HCT116 (cell line): ENCODE results near the gene THRA.

Experiments used
- EZH2 ChIP-seq: fragments of 200-600 bp; sonication (generic); IDR thresholded peaks from 2 replicates; pipeline ENCODE4 v1.6.1; 2017; ENCODE audit warnings: antibody characterized with exemption, mixed run types
- FOSL1 ChIP-seq: IDR thresholded peaks from 2 replicates; pipeline ENCODE4 v1.6.1; 2012; ENCODE audit warnings: low read depth
- JUND ChIP-seq: IDR thresholded peaks from 2 replicates; pipeline ENCODE4 v1.6.1; 2012
- POLR2A ChIP-seq: IDR thresholded peaks from 2 replicates; pipeline ENCODE4 v1.7.0; 2011; ENCODE audit warnings: borderline replicate concordance; ENCODE audit not compliant: insufficient read depth, insufficient read length; ENCODE audit errors: extremely low read depth
- POLR2AphosphoS5 ChIP-seq: IDR thresholded peaks from 2 replicates; pipeline ENCODE4 v1.6.1; 2011; ENCODE audit warnings: mild to moderate bottlenecking, low read depth, low read length, moderate library complexity
- RAD21 ChIP-seq: IDR thresholded peaks from 2 replicates; pipeline ENCODE4 v1.6.1; 2012; ENCODE audit warnings: low read depth, mild to moderate bottlenecking
- SIN3A ChIP-seq: IDR thresholded peaks from 2 replicates; pipeline ENCODE4 v1.6.1; 2012; ENCODE audit warnings: low read depth
- SP1 ChIP-seq: IDR thresholded peaks from 2 replicates; pipeline ENCODE4 v1.6.1; 2012; ENCODE audit warnings: low read depth
- SRF ChIP-seq: IDR thresholded peaks from 2 replicates; pipeline ENCODE4 v1.6.1; 2012; ENCODE audit warnings: low read depth
- TCF7L2 ChIP-seq: IDR thresholded peaks from 2 replicates; pipeline ENCODE4 v1.7.0; 2011; ENCODE audit warnings: borderline replicate concordance, inconsistent platforms; ENCODE audit not compliant: insufficient read depth, insufficient read length; ENCODE audit errors: extremely low read depth
- YY1 ChIP-seq: IDR thresholded peaks from 2 replicates; pipeline ENCODE4 v1.6.1; 2011; ENCODE audit warnings: low read length, low read depth, moderate library complexity, mild to moderate bottlenecking; ENCODE audit not compliant: insufficient replicate concordance; ENCODE audit errors: extremely low read depth
- ZFX ChIP-seq: fragments of 450-650 bp; IDR thresholded peaks from 2 replicates; pipeline ENCODE4 v1.6.1; 2017
- TF ChIP-seq, protein P1 (sequence below), 3 experiments: fragments of 200-600 bp in 1 of 3; sonication (generic) in 1 of 3; IDR thresholded peaks in 2 of 3; conservative IDR thresholded peaks in 1 of 3; 2 replicates each; pipeline ENCODE4 v1.5.1; 2012 to 2017; ENCODE audit warnings: low read depth in 2 of 3, low read length in 2 of 3, antibody characterized with exemption in 1 of 3, borderline replicate concordance in 1 of 3, control low read depth in 1 of 3, mild to moderate bottlenecking in 1 of 3, mixed read lengths in 1 of 3, mixed run types in 1 of 3, moderate library complexity in 1 of 3; ENCODE audit not compliant: insufficient read depth in 1 of 3
- TF ChIP-seq, protein P2 (sequence below): IDR thresholded peaks from 2 replicates; pipeline ENCODE4 v1.6.1; 2011; ENCODE audit warnings: mild to moderate bottlenecking, low read length, moderate library complexity; ENCODE audit not compliant: insufficient replicate concordance; ENCODE audit errors: extremely low read depth

DNA sequence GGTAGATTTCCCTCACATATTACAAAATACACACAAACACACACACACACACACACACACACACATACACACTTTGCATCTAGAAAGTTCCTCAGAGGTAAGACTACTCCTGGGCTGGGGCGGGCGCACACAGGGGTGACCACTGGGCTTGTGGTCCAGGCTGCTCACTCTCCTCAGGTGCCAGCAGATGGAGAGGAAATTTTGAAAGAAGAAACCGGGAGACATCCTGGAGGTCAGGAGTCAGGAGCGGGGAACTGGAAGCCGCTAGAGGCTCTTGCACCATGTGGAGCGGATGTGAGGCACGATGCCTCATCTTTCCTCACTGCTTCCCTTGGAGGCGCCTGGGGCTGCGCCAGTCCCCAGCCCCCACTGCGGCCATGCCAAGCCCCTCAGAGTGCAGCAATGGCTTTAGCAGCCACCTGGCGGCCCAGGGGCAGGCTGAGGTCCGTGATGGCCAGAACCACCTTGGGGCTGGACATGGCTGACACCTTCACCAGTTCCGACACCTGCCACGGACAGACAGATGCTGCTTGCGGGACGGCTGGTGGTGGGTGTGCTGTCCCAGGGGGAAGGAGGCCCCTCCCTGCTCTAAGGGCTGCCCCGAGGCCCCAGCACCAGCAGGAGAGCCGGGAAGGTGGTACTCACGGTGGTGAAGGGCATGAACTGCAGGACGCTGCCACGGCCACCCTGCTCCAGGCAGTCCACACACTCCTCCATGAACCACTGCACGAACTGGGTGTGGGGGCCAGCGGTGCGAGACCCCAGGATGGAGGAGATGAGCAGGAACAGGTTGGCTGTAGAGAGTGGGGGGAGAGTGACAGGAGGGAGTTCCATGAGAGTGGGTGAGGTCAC lies 43.4 kb upstream of the THRA start:
- TF ChIP-seq POLR2AphosphoS5 (no peak), YY1 (no peak), POLR2A (no peak), ZFX (no peak), SIN3A (no peak), EZH2 (no peak), FOSL1 (no peak), RAD21 (no peak), SP1 (no peak), JUND (no peak), TCF7L2 (no peak), SRF (no peak)
- TF ChIP-seq, protein P1, sequence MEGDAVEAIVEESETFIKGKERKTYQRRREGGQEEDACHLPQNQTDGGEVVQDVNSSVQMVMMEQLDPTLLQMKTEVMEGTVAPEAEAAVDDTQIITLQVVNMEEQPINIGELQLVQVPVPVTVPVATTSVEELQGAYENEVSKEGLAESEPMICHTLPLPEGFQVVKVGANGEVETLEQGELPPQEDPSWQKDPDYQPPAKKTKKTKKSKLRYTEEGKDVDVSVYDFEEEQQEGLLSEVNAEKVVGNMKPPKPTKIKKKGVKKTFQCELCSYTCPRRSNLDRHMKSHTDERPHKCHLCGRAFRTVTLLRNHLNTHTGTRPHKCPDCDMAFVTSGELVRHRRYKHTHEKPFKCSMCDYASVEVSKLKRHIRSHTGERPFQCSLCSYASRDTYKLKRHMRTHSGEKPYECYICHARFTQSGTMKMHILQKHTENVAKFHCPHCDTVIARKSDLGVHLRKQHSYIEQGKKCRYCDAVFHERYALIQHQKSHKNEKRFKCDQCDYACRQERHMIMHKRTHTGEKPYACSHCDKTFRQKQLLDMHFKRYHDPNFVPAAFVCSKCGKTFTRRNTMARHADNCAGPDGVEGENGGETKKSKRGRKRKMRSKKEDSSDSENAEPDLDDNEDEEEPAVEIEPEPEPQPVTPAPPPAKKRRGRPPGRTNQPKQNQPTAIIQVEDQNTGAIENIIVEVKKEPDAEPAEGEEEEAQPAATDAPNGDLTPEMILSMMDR (IDR thresholded peaks at IDR 0.05 in 2 of 3, conservative IDR thresholded peaks at IDR 0.05 in 1 of 3; ENCODE audit: borderline replicate concordance in 1 of 3, insufficient read depth in 1 of 3, low read depth in 2 of 3, low read length in 2 of 3): no peak; a peak in 1 of 6 replicates
- TF ChIP-seq, protein P2, sequence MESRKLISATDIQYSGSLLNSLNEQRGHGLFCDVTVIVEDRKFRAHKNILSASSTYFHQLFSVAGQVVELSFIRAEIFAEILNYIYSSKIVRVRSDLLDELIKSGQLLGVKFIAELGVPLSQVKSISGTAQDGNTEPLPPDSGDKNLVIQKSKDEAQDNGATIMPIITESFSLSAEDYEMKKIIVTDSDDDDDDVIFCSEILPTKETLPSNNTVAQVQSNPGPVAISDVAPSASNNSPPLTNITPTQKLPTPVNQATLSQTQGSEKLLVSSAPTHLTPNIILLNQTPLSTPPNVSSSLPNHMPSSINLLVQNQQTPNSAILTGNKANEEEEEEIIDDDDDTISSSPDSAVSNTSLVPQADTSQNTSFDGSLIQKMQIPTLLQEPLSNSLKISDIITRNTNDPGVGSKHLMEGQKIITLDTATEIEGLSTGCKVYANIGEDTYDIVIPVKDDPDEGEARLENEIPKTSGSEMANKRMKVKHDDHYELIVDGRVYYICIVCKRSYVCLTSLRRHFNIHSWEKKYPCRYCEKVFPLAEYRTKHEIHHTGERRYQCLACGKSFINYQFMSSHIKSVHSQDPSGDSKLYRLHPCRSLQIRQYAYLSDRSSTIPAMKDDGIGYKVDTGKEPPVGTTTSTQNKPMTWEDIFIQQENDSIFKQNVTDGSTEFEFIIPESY: no peak
